Hematopoietic multipotent progenitor cell (in vitro differentiated cells): ENCODE results near the gene CRAMP1. TPM values are rescaled to one million over a fixed set of nuclear protein-coding genes. Genes with fewer than 3 reads are reported as not detected.
"Not testable (repeated sequence)": the region's sequence is repeated elsewhere in the genome, so short reads cannot be mapped to it uniquely, and the experiment has no call there.

Experiments
- DNase-seq, 3 donors: peaks; one replicate each; pipeline ENCODE4 v3.0.0-alpha.2; 2011 to 2015; ENCODE audit warnings: low read depth in 2 of 3, low spot score in 2 of 3
- total RNA-seq: library from RNA; depleted of rRNA; stranded (reverse); fragments of >200 nt; gene quantifications from one replicate; pipeline ENCODE4 v1.2.3, GENCODE V29; 2012

The CRAMP1 gene
- total RNA-seq, result 29.1 TPM

DNA sequence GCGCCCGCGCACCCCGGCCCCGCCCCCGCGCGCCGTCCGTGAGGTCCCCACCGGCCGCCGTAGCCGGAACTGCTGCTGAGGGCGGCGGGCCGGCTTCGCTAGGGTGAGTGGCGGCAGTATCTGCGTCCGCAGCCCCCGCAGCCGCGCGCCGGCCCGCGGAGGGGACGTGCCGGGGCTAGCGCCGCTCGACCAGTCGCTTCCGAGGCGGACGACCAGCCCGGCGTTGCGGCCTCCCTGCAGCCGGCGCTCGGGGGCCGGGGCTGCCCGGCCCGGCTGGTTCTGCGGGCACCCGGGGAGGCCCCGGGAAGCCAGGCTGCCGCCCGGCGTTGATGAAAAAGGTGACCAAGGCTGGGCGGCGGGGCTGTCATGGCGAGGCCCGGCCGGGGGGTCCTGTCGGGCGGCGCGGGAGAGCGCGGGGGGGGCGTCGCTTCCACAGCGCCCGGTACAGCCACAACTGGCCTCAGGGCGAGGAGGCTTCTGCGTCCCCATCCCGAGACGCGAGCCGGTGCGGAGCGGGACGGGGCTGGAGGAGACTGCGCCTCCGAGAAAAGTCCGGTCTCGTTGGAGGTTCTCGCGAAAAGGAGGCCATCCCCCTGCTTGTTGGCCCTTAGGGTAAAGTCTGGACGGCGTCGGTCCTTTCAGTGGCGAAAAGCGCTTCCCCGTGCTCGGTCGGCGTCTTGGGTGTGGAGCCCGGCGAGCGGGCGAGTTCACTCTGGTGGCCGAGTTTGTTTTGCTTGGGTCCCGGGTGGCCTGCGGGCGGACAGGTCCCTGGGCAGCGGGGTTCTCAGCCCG is at the start of gene CRAMP1:
CRAMP1 (plus strand) TSS at position 41 of the 792 bp plus-strand sequence. CDS start 2,280 bp downstream, outside the sequence.
- no peak for DNase-seq

DNA sequence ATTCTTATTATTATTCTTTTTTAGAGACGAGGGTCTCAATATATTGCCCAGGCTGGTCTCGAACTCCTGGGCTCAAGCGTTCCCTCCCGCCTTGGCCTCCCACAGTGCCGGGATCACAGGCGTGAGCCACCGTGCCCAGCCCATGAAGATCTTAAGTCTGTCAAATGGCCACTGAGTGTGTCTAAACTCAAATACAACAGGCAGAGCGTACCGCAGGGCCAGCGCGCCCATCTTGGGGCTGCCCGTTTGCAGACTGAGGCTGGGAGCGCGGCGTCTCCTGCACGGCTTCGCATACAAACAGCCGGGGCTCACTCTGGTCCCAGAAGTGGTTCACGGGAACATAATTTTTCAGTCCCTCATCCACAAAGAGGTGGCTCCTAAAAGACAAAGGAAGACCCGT is 48.4 kb upstream of the CRAMP1 start:
- no peak for DNase-seq

DNA sequence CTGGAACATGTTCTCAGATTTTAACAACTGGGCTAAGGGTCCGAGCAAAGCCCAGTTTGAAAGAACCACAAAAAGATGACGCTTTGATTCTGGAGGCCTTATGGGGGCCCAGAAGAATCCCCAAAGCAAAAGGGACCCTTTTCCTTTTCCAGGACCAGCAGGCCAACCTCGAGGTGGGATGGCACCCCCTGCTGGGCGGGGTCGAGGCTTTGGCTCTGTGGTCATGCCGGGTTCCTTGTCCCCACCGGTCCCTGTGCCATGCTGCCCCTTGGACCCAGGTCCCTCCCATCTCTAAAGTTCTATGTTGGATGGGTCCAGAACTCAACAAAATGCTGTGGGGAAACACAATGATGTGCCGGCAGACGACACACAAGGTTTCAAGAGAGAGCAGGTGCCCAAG is 47.8 kb upstream of the CRAMP1 start:
- peak in 1 of 3 donors; percentile 36 for DNase-seq

DNA sequence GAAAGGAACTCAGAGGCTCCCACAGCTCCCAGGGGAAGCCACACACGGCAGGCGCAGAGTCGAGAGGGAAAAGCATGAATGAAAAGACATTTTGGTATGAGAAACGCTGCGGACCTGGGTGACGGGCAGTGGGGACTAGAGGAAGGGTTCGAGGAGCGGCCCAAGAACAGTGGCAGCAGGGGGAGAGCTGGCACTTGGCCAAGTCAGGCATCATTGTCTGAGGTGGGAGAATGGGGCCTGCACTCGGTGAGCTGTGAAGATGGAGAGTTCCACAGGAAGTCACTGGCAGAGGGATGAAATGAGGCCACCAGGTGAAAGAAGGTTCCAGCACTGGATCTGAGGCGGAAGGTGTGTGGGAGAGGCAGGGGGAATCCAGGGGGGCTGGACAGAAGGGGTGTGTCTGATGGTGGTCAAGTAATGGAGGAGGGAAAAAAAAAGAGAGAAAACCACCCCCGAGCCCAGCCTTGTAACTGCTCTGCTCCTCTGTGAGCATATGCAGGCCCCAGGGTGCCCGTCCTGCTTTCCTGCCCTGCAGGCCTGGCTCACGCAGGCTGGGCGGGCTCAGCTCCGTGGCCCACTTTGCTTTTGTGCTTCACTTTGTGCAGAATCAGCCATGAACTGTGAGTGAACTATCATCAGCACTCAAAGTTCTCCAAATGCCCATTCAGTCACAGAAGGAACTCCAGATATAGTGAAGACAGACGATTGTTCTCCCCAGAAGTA is 46.9 kb upstream of the CRAMP1 start:
- DNase-seq, result no peak

- no peak for DNase-seq
Measured at GRCh38 chr16:1567988-1568387, 44.2 kb upstream of the CRAMP1 start.

DNA sequence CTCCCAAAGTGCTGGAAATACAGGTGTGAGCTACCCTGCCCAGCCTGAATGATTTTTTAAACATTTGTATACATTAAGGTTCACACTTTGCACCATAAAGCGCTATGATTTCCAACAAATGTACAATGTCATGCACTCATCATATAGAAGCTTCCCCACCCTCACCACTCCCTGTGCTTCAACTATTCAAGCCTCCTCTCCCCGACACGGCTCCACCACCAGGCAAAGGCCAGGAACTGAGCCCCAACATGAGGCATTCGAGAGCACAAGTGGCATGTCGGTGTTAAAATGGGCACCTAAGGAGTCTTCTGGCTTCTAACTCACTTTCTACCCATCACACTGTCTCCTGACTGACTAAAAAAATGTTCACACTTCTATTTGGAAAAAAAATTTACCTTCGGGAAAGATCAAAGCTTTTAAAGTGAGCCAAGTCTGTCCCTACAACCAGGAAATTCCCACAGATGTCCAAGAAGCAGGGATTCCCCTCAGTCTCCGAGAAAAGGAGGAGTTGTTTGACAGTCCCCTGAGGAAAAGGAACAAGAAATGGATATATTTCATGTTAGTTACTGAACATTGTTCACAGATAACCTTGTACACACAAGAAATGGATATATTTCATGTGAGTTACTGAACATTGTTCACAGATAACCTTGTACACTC is 41.0 kb upstream of the CRAMP1 start:
- DNase-seq, result no peak

GRCh38 chr16:1572673-1573072 is 39.5 kb upstream of the CRAMP1 start:
- no peak for DNase-seq

DNA sequence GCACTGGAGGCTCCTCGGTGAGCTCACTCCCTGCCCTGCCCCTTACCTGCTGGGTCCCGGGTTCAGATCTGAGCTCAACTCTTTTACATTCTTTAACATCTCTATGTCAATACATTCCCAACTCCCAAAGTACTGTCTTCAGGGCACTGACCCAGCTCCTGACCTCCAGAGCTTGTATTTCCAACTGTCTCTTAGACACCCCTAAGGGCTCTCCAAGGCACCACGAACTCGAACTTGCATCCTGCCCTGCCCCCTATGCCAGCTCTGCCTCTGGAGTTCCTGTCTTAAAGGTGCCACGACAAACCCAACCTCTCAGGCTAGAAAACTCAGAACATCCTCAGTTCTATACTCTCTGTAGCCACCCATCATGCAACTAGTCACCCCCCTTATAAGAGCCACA is 38.9 kb upstream of the CRAMP1 start:
- no peak for DNase-seq

DNA sequence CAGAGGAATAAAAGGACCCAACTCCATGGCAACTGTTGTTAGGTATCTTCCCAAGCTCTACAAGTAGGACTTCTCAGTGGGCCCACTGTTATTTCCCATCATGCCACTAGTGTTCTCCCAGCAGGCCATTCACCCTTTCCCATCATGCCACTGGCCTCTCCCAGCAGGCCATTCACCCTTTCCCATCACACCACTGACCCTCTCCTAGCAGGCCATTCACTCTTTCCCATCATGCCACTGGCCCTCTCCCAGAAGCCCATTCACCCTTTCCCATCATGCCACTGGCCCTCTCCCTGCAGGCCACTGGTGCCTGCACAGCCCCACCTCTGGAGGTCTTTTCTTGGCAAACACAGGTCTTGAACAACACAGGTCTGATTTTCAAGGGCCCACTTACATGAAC is 36.6 kb upstream of the CRAMP1 start:
- DNase-seq, result no peak

DNA sequence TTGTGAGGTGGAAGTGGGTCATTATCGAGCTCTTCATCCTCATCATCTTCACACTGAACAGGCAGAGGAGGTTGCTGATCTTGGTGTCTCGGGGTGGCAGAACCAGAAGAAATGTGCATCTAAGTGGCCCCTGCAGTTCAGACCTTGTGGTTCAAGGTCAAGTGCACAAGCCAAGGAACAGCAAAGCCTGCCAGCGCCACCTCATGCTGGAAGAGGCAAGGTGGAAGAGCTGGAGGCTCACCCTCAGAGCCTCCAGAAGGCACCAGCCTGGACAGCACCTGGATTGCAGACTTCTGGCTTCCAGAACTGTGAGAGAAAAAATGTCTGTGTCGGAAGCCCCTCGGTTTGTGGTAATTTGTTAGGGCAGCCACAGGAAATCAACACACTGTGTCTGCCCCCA is 32.9 kb upstream of the CRAMP1 start:
- DNase-seq, result peak in 2 of 3 donors; percentile 12 to 43

- no peak for DNase-seq
Measured at GRCh38 chr16:1580256-1580655, 31.9 kb upstream of the CRAMP1 start.

GRCh38 chr16:1580956-1581355 is 31.2 kb upstream of the CRAMP1 start:
- DNase-seq, result no peak

- DNase-seq, result no peak
Measured at GRCh38 chr16:1581804-1582203, 30.4 kb upstream of the CRAMP1 start.

GRCh38 chr16:1583180-1583579 is 29.0 kb upstream of the CRAMP1 start:
- no peak for DNase-seq

DNA sequence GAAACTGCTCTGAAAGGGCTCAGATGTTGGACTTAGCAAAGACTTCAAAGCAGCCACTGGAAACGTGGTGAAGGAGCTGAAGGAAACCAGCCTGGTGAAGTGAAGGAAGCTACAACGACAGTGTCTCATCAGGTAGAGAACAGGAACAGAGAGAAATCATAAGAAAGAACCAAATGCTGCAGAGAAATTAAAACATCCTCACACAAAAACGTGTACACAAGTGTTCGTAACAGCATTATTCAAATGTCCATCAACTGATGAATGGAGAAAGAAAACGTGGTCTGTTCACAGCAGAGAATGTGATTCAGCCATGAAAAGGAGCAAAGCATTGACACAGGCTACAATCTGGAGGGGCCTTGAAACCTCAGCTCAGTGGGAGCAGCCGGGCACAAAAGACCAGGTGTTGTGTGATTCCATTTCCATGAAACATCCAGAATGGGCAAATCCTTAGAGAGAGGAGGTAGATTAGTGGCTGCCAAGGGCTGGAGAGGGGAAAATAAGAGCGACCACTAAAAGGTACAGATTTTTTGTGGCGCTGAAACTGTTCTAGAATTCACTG is 27.2 kb upstream of the CRAMP1 start:
- DNase-seq, result no peak

- DNase-seq, result no peak
Measured at GRCh38 chr16:1590366-1590765, 21.8 kb upstream of the CRAMP1 start.

- no peak for DNase-seq
Measured at GRCh38 chr16:1590930-1591705, 21.0 kb upstream of the CRAMP1 start.

GRCh38 chr16:1592446-1592845 is 19.7 kb upstream of the CRAMP1 start:
- DNase-seq, result no peak

- DNase-seq, result not testable (repeated sequence)
Measured at GRCh38 chr16:1595511-1595910, 16.6 kb upstream of the CRAMP1 start.

GRCh38 chr16:1596516-1596915 is 15.6 kb upstream of the CRAMP1 start:
- no peak for DNase-seq

DNA sequence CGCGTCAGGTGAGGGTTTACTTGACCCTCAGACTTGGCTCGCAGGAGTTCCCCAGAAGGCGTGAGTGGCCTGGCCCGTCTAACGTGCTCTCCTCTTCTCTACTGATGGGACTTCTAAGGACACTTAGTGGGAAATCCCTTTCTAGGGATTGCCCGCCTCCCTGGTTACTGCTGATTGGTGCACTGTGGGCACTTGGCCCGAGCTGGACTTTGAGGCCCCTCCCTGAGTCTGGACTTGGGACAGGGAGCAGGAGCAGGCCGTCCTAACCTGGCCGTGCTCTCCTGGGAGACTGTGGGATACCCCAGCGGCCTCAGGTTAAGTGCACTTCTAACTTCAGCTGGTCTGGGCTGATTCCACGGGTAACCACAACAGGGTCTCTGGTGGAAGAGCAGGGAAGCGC is 15.0 kb upstream of the CRAMP1 start:
- no peak for DNase-seq
